Activated gamma-delta T cell treated with Interleukin-2 at 50 U/mL for 16 hours (primary cell): ENCODE measurements around the gene SPAG9.

ENCODE experiments used
- DNase-seq: peaks from one replicate; pipeline ENCODE4 v3.0.0-alpha.2; 2020

The SPAG9 gene

GRCh38 chr17:50934161-50934560 lies 186.5 kb downstream of the SPAG9 start:
- DNase-seq = no peak

GRCh38 chr17:50931144-50931908 lies 189.3 kb downstream of the SPAG9 start:
- DNase-seq = peak; percentile 37

- DNase-seq = no peak
Observed at GRCh38 chr17:50928646-50929045, 192.0 kb downstream of the SPAG9 start.

- no peak for DNase-seq
Observed at GRCh38 chr17:50927287-50927686, 193.4 kb downstream of the SPAG9 start.

GRCh38 chr17:50926523-50926922 lies 194.1 kb downstream of the SPAG9 start:
- no peak for DNase-seq

GRCh38 chr17:50925296-50925891 lies 195.3 kb downstream of the SPAG9 start:
- DNase-seq = no peak

- DNase-seq = no peak
Observed at GRCh38 chr17:50924800-50925199, 195.9 kb downstream of the SPAG9 start.

- DNase-seq = no peak
Observed at GRCh38 chr17:50924300-50924699, 196.4 kb downstream of the SPAG9 start.

- no peak for DNase-seq
Observed at GRCh38 chr17:50923611-50924010, 197.1 kb downstream of the SPAG9 start.

- DNase-seq = no peak
Observed at GRCh38 chr17:50922721-50923405, 197.8 kb downstream of the SPAG9 start.

- DNase-seq = no peak
Observed at GRCh38 chr17:50922107-50922506, 198.6 kb downstream of the SPAG9 start.

GRCh38 chr17:50920891-50921586 lies 199.6 kb downstream of the SPAG9 start:
- DNase-seq = no peak

GRCh38 chr17:50920041-50920410 lies 200.6 kb downstream of the SPAG9 start:
- DNase-seq = no peak

GRCh38 chr17:50919321-50920040 lies 201.2 kb downstream of the SPAG9 start:
- DNase-seq = peak; percentile 66

- DNase-seq = no peak
Observed at GRCh38 chr17:50918933-50919296, 201.8 kb downstream of the SPAG9 start.

GRCh38 chr17:50918071-50918932 lies 202.4 kb downstream of the SPAG9 start:
- no peak for DNase-seq

- DNase-seq = no peak
Observed at GRCh38 chr17:50917418-50917743, 203.3 kb downstream of the SPAG9 start.

- DNase-seq = no peak
Observed at GRCh38 chr17:50916708-50917417, 203.8 kb downstream of the SPAG9 start.

- DNase-seq = no peak
Observed at GRCh38 chr17:50916026-50916707, 204.5 kb downstream of the SPAG9 start.

GRCh38 chr17:50914505-50915063 lies 206.1 kb downstream of the SPAG9 start:
- DNase-seq = no peak
